Natural killer cell (primary cell): ENCODE data around the gene PTPRCAP. TPM values are rescaled to one million over a fixed set of nuclear protein-coding genes. Genes with fewer than 3 reads are reported as not detected.
"Not testable (repeated sequence)": the region's sequence is repeated elsewhere in the genome, so short reads cannot be mapped to it uniquely, and the experiment has no call there.

Experiments used
- ATAC-seq, 3 donors: fragments of 150-1000 bp in 2 of 3; fragments of 200-7000 bp in 1 of 3; cut with Tn5 transposase; 1 replicate in 1 of 3; 2 replicates in 2 of 3; pipeline ENCODE4 v1.10.0; 2021; ENCODE audit warnings: mild to moderate bottlenecking in 2 of 3, moderate library complexity in 2 of 3
- DNase-seq, 2 donors: peaks; one replicate each; pipeline versions ENCODE4 v3.0.0 to v3.0.0-alpha.2; 2013 to 2021; ENCODE audit warnings: mixed read lengths in 1 of 2
- H3K27ac ChIP-seq: one replicate; pipeline ENCODE4 v1.5.1; 2013; ENCODE audit warnings: mild to moderate bottlenecking, low read length
- H3K27me3 ChIP-seq: one replicate; pipeline ENCODE4 v1.6.1; 2013; ENCODE audit warnings: low read length; ENCODE audit not compliant: control insufficient read depth, insufficient read depth
- H3K36me3 ChIP-seq: one replicate; pipeline ENCODE4 v1.6.1; 2013; ENCODE audit warnings: low read length; ENCODE audit not compliant: control insufficient read depth, insufficient read depth
- H3K4me1 ChIP-seq: one replicate; pipeline ENCODE4 v1.6.1; 2013; ENCODE audit warnings: low read length; ENCODE audit not compliant: control insufficient read depth, insufficient read depth
- H3K4me3 ChIP-seq: one replicate; pipeline ENCODE4 v1.5.1; 2013; ENCODE audit warnings: low read length
- H3K9me3 ChIP-seq: one replicate; pipeline ENCODE4 v1.6.1; 2013; ENCODE audit warnings: low read length; ENCODE audit not compliant: control insufficient read depth, insufficient read depth
- H3K27ac Mint-ChIP-seq, 2 donors: one replicate each; pipeline ENCODE4 v1.8.0; 2022; ENCODE audit warnings: mild to moderate bottlenecking in 2 of 2, mixed read lengths in 2 of 2, moderate library complexity in 1 of 2
- H3K27me3 Mint-ChIP-seq, 2 donors: one replicate each; pipeline ENCODE4 v1.8.0; 2022; ENCODE audit warnings: low read depth in 2 of 2, mixed read lengths in 2 of 2
- H3K36me3 Mint-ChIP-seq: one replicate; pipeline ENCODE4 v1.8.0; 2022; ENCODE audit warnings: mixed read lengths
- H3K4me1 Mint-ChIP-seq, 2 donors: one replicate each; pipeline ENCODE4 v1.8.0; 2022; ENCODE audit warnings: mixed read lengths in 2 of 2
- H3K4me3 Mint-ChIP-seq: one replicate; pipeline ENCODE4 v1.8.0; 2022; ENCODE audit warnings: mild to moderate bottlenecking, moderate library complexity, mixed read lengths
- H3K9me3 Mint-ChIP-seq, 2 donors: one replicate each; pipeline ENCODE4 v1.8.0; 2022; ENCODE audit warnings: mixed read lengths in 2 of 2
- CTCF ChIP-seq: fragments of 200-600 bp; IDR thresholded peaks from one replicate; pipeline ENCODE4 v1.8.0; 2022; ENCODE audit warnings: antibody characterized with exemption
- WGBS: methylation state at CpG from one replicate; pipeline ENCODE4 v1.1.7; 2013; ENCODE audit warnings: missing lambda C conversion rate; ENCODE audit not compliant: insufficient coverage; 5-methylcytosine and 5-hydroxymethylcytosine counted together
- intact Hi-C: fragments of 100-400 bp; cut with micrococcal nuclease; formaldehyde crosslinking; loops from one replicate; pipeline ENCODE4 v1.14.2; 2022
- total RNA-seq, 4 donors: library from RNA; stranded (reverse); fragments of 120-200 nt in 1 of 4; gene quantifications; one replicate each; pipeline versions ENCODE4 v1.2.3 to v1.2.4, GENCODE V29; 2013 to 2022

The PTPRCAP gene
- total RNA-seq, 3 donors from 2014 or later (not counting 1 experiment from before 2014, with no cell fraction given) = 240 to 301 (median 269) TPM

GRCh38 chr11:67466962-67467771 lies 29.7 kb upstream of the PTPRCAP start:
- Histone ChIP-seq H3K27ac (no peak overlapping the region), H3K9me3 (no peaks in the 10 kb centered on the region), H3K4me3 (no peak overlapping the region), H3K4me1 (peaks cover 42% of the 10 kb centered on the region), H3K36me3 (peaks cover 6% of the 10 kb centered on the region), H3K27me3 (no peaks in the 10 kb centered on the region)
- H3K36me3 Mint-ChIP-seq = no peaks in the 10 kb centered on the region
- peak overlapping the region; percentile 18 to 82 for H3K27ac Mint-ChIP-seq
- 89% methylated on average over 11 of the region's 11 CpGs for WGBS
- H3K9me3 Mint-ChIP-seq = no peaks in the 10 kb centered on the region
- peak overlapping the region; percentile 73 for H3K4me3 Mint-ChIP-seq
- intact Hi-C loops = loop anchor here (5.0 kb wide), 1 partner anchor 65 kb away; the partner anchor contains the start of genes PPP1CA and TBC1D10C
- TF ChIP-seq CTCF = no peak
- no peaks in the 10 kb centered on the region for H3K27me3 Mint-ChIP-seq
- H3K4me1 Mint-ChIP-seq = peaks cover 12 to 37% of the 10 kb centered on the region in 2 donors
- no peak for DNase-seq
- ATAC-seq = no peak

DNA sequence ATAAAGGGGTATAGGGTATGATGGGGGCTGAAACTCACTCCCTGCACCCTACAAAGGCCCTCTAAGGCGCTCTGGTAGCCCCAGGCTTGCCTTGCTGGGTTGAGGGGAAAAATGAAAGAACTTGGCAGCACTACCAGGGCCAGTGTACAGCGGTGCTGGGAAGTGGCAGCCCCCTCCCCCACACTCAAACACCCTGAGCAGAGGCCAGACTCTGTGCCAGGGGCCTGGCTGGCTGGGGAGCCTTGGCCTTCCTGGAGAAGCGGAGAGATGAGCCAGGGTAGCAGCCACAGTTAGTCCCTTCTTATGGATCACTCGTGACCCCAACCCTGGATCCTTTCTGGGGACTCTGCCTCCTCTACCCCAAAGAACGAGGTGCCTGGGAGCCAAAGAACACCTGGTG lies 28.9 kb upstream of the PTPRCAP start:
- DNase-seq = no peak
- no peak overlapping the region for H3K27ac ChIP-seq
- Mint-ChIP-seq H3K27me3 (no peaks in the 10 kb centered on the region), H3K36me3 (no peaks in the 10 kb centered on the region), H3K27ac (peak overlapping the region; percentile 18 to 33), H3K9me3 (no peaks in the 10 kb centered on the region), H3K4me1 (peaks cover 12 to 37% of the 10 kb centered on the region in 2 donors), H3K4me3 (peak overlapping the region; percentile 21)
- WGBS = 96% methylated on average over 4 of the region's 5 CpGs
- peaks cover 42% of the 10 kb centered on the region for H3K4me1 ChIP-seq
- peaks cover 6% of the 10 kb centered on the region for H3K36me3 ChIP-seq
- no peaks in the 10 kb centered on the region for H3K9me3 ChIP-seq
- ATAC-seq = no peak
- no peaks in the 10 kb centered on the region for H3K27me3 ChIP-seq
- no peak for TF ChIP-seq CTCF
- no peak overlapping the region for H3K4me3 ChIP-seq
- intact Hi-C loops = loop anchor here (5.0 kb wide), 1 partner anchor 64 kb away; the partner anchor contains the start of genes PPP1CA and TBC1D10C

- H3K36me3 ChIP-seq, H3K9me3 Mint-ChIP-seq, DNase-seq, H3K27me3 ChIP-seq, ATAC-seq, H3K9me3 ChIP-seq, H3K27me3 Mint-ChIP-seq, H3K36me3 Mint-ChIP-seq: not testable (repeated sequence)
- H3K27ac Mint-ChIP-seq = peak overlapping the region; percentile 84 to 97
- Histone ChIP-seq H3K27ac (peak overlapping the region; percentile 83), H3K4me1 (peaks cover 42% of the 10 kb centered on the region), H3K4me3 (peak overlapping the region; percentile 62)
- WGBS = 100% methylated on average over 2 of the region's 2 CpGs
- peaks cover 12 to 37% of the 10 kb centered on the region in 2 donors for H3K4me1 Mint-ChIP-seq
- H3K4me3 Mint-ChIP-seq = peak overlapping the region; percentile 81
- intact Hi-C loops = loop anchor here (5.0 kb wide), 1 partner anchor 63 kb away; the partner anchor contains the start of genes PPP1CA and TBC1D10C
Observed at GRCh38 chr11:67465530-67465929, 28.0 kb upstream of the PTPRCAP start.

DNA sequence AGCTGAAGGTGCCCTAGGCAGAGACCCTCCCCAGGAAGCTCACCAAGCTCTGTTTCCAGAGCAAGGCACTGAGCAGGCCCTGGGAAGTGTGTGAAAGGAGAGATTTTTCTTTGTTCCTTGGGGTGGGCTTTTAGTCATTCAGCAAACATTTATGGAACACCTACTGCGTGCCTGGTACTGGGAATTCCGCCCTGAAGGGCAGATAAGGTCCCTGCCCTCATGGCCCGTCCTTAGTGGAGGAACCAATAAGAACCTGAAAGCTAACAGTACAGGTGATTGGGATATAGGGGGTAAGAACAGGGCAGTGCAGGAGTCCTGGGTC lies 27.7 kb upstream of the PTPRCAP start:
- Histone ChIP-seq H3K36me3 (peaks cover 6% of the 10 kb centered on the region), H3K4me3 (peak overlapping the region; percentile 62), H3K4me1 (peaks cover 42% of the 10 kb centered on the region)

More for the DNA sequence above, 27.7 kb upstream of the PTPRCAP start:
- Mint-ChIP-seq H3K27me3 (no peaks in the 10 kb centered on the region), H3K9me3 (no peaks in the 10 kb centered on the region), H3K36me3 (no peaks in the 10 kb centered on the region), H3K4me1 (peaks cover 12 to 37% of the 10 kb centered on the region in 2 donors), H3K27ac (peak overlapping the region; percentile 84 to 97), H3K4me3 (peak overlapping the region; percentile 81)
- Histone ChIP-seq H3K27me3 (no peaks in the 10 kb centered on the region), H3K27ac (peak overlapping the region; percentile 83), H3K9me3 (no peaks in the 10 kb centered on the region)
- ATAC-seq (no peak), DNase-seq (no peak)
- 72% methylated on average over 3 of the region's 3 CpGs for WGBS
- intact Hi-C loops = loop anchor here (5.0 kb wide), 1 partner anchor 63 kb away; the partner anchor contains the start of genes PPP1CA and TBC1D10C
- no peak for TF ChIP-seq CTCF
